Measurements from ENCODE around the gene COPS4.
"Not testable (repeated sequence)": the region's sequence is repeated elsewhere in the genome, so short reads cannot be mapped to it uniquely, and the experiment has no call there.

The COPS4 gene

GRCh38 chr4:83024233-83024632 is 10.8 kb upstream of the COPS4 start:
- no peak for DNase-seq (ENCODE audit: low spot score)

DNA sequence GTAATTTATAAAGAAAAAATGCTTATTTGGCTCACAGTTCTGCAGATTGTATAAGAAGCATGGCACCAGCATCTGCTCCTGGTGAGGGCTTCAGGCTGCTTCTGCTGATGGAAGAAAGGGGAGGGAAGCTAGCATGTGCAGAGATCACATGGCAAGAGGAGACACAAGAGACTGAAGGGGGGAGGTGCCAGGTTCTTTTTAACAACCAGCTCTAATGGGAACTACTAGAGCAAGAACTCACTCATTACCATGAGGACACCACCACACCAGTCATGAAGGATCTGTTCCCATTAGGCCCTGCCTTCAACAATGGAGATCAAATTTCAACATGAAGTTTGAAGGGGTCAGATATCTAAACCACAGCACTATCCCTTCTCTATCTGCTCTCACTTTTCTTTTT is 9.4 kb upstream of the COPS4 start:
- DNase-seq (ENCODE audit: low spot score), result no peak

- no peak for DNase-seq (ENCODE audit: low spot score)
Measured at GRCh38 chr4:83028976-83029375, 6.0 kb upstream of the COPS4 start.

GRCh38 chr4:83029688-83030087 is 5.3 kb upstream of the COPS4 start:
- DNase-seq (ENCODE audit: low spot score), result no peak

DNA sequence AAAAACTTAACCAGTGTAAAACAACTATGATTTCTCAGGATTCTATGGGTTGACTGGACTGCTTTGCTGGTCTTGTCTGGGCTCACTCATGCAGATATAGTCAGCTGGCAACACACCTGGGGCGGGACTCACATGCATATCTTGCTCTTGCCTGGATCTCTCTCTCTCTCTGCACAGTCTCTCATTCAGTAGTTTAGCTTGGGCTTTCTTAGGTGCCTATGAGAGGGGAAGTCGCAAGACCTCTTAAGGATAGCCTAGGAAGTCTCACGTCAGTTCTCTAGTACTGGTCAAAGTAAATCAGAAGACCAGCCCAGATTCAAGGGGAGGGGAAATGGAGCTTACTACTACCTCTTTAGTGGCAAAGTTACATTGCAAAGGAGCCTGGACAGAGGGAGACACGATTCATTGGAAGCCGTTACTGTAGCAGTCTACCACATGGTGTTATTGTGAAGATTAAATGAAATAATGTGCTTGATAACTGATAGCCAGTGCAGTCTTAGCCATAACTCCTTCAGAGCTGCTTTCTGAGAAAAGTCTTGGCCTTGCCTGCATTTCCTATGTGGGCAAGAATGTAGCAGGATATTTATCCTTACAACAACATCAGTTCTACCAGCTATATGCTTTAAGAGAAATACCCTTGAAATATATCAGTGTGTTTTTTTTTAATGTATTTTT is 2.1 kb downstream of the COPS4 start:
- no peak for DNase-seq (ENCODE audit: low spot score)

- DNase-seq (ENCODE audit: low spot score), result no peak
Measured at GRCh38 chr4:83040269-83040668, 5.3 kb downstream of the COPS4 start.

GRCh38 chr4:83043157-83043556 is 8.2 kb downstream of the COPS4 start:
- not testable (repeated sequence) for DNase-seq (ENCODE audit: low spot score)

GRCh38 chr4:83043801-83044407 is 8.9 kb downstream of the COPS4 start:
- DNase-seq (ENCODE audit: low spot score), result no peak

- no peak for DNase-seq (ENCODE audit: low spot score)
Measured at GRCh38 chr4:83046693-83047473, 11.9 kb downstream of the COPS4 start.

- not testable (repeated sequence) for DNase-seq (ENCODE audit: low spot score)
Measured at GRCh38 chr4:83048781-83049180, 13.8 kb downstream of the COPS4 start.

GRCh38 chr4:83054928-83055327 is 19.9 kb downstream of the COPS4 start:
- no peak for DNase-seq (ENCODE audit: low spot score)

- no peak for DNase-seq (ENCODE audit: low spot score)
Measured at GRCh38 chr4:83062739-83063138, 27.8 kb downstream of the COPS4 start.

GRCh38 chr4:83065266-83065665 is 30.3 kb downstream of the COPS4 start:
- no peak for DNase-seq (ENCODE audit: low spot score)

GRCh38 chr4:83067058-83067639 is 32.2 kb downstream of the COPS4 start:
- no peak for DNase-seq (ENCODE audit: low spot score)

- no peak for DNase-seq (ENCODE audit: low spot score)
Measured at GRCh38 chr4:83071116-83071515, 36.1 kb downstream of the COPS4 start.

GRCh38 chr4:83074086-83074704 is 39.2 kb downstream of the COPS4 start:
- DNase-seq (ENCODE audit: low spot score), result peak; percentile 61

DNA sequence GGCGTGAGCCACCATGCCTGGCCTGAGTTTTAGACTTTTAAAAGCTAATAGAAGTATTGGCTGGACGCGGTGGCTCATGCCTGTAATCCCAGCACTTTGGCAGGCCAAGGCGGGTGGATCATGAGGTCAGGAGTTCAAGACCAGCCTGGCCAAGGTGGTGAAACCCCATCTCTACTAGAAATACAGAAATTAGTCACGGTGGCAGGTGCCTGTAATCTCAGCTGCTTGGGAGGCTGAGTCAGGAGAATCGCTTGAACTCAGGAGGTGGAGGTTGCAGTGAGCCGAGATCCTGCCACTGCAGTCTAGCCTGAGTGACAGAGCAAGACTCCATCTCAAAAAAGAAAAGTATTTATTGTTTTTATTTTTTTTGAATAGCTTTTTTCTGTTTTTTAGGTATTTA is 39.8 kb downstream of the COPS4 start:
- DNase-seq (ENCODE audit: low spot score), result not testable (repeated sequence)

DNA sequence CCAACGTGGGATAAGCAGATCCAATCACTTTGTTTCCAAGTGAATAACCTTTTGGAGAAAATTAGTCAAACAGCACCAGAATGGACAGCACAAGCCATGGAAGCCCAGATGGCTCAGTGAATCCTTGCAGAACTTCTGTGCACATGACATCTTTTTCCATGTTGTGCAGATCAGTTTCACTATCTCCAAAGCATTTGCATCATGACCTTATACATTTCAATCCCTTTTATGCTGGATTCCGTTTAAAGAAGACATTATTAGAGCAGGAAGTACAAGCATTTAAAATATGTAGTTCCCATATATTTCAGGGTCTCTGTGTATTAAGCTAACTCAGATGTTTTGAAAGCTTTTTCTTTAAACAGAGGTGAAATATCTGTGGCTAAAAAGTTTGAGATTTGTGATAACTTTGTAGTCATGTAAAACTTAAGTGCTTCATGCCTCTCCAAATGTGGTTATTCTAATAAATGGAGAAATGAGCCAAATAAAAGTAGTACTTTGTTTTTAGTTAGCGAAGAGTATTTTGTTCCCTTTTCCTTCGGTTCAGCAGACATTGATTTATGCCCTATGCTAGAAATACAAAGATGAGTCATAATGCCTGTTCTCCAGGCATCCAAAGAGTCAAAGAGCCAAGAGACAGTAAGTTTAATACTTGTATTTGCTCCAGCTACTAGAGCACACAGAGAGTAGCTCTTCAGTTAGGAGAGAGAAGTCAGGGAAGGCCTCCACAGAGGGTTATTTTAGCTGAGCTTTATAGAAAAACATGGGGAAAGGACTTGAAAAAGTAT is 40.5 kb downstream of the COPS4 start:
- no peak for DNase-seq (ENCODE audit: low spot score)

GRCh38 chr4:83080561-83080960 is 45.6 kb downstream of the COPS4 start:
- DNase-seq (ENCODE audit: low spot score), result no peak

GRCh38 chr4:83082777-83083176 is 47.8 kb downstream of the COPS4 start:
- DNase-seq (ENCODE audit: low spot score), result no peak

GRCh38 chr4:83083925-83084475 is 49.0 kb downstream of the COPS4 start:
- DNase-seq (ENCODE audit: low spot score), result no peak
